ENCODE measurements around the gene DIP2B. TPM values are rescaled to one million over a fixed set of nuclear protein-coding genes. Genes with fewer than 3 reads are reported as not detected.

DIP2B gene
- total RNA-seq, 2 experiments from 2014 or later: 17.0 to 24.1 TPM

GRCh38 chr12:50751948-50752721 lies 247.3 kb downstream of the DIP2B start:
- ChIA-PET CTCF (ENCODE audit: unreplicated experiment) (no interaction called here), POLR2A (no interaction called here)
- Histone ChIP-seq H3K9me3 (ENCODE audit: low read length) (no peaks in the 10 kb centered on the region), H2AFZ (ENCODE audit: low read length) (no peak overlapping the region), H3K4me1 (ENCODE audit: insufficient read depth, low read length, poor library complexity, severe bottlenecking) (no peaks in the 10 kb centered on the region), H3K9me2 (ENCODE audit: insufficient read depth, low read length) (no peaks in the 10 kb centered on the region), H3K4me2 (ENCODE audit: low read length) (no peak overlapping the region), H4K20me1 (ENCODE audit: insufficient read depth, low read length) (no peaks in the 10 kb centered on the region), H3K4me3 (ENCODE audit: low read depth, low read length, poor library complexity, severe bottlenecking) (no peak overlapping the region), H3K36me3 (ENCODE audit: insufficient read depth, low read length) (no peaks in the 10 kb centered on the region; the same call in 1 of the 2 replicates), H3K27ac (ENCODE audit: low read depth, low read length, poor library complexity, severe bottlenecking) (no peak overlapping the region), H3K79me2 (ENCODE audit: insufficient read depth, low read depth, low read length) (no peaks in the 10 kb centered on the region)
- no peak for TF ChIP-seq CTCF (conservative IDR thresholded peaks at IDR 0.05; ENCODE audit: low read length)
- no TSS peak for BruUV-seq (replicated peaks)
- intact Hi-C loops (cut with micrococcal nuclease; ENCODE audit: unreplicated experiment): no loop called here
- no peak for DNase-seq (ENCODE audit: low spot score)

GRCh38 chr12:50753232-50753769 lies 248.5 kb downstream of the DIP2B start:
- POLR2A ChIA-PET: no interaction called here
- intact Hi-C loops (cut with micrococcal nuclease; ENCODE audit: unreplicated experiment): no loop called here

More at GRCh38 chr12:50753232-50753769, 248.5 kb downstream of the DIP2B start:
- no peak for DNase-seq (ENCODE audit: low spot score)
- TF ChIP-seq CTCF (conservative IDR thresholded peaks at IDR 0.05; ENCODE audit: low read length): no peak
- TF ChIP-seq EZH2phosphoT487 (IDR thresholded peaks at IDR 0.05; ENCODE audit: borderline replicate concordance, low read depth, low read length): no peak
- BruUV-seq (replicated peaks): no TSS peak
- Histone ChIP-seq H3K9me3 (ENCODE audit: low read length) (no peaks in the 10 kb centered on the region), H3K4me3 (ENCODE audit: low read depth, low read length, poor library complexity, severe bottlenecking) (no peak overlapping the region), H3K9me2 (ENCODE audit: insufficient read depth, low read length) (no peaks in the 10 kb centered on the region), H3K27ac (ENCODE audit: low read depth, low read length, poor library complexity, severe bottlenecking) (no peak overlapping the region), H3K4me2 (ENCODE audit: low read length) (no peak overlapping the region), H4K20me1 (ENCODE audit: insufficient read depth, low read length) (no peaks in the 10 kb centered on the region), H3K36me3 (ENCODE audit: insufficient read depth, low read length) (no peaks in the 10 kb centered on the region), H3K4me1 (ENCODE audit: insufficient read depth, low read length, poor library complexity, severe bottlenecking) (no peaks in the 10 kb centered on the region), H2AFZ (ENCODE audit: low read length) (no peak overlapping the region), H3K79me2 (ENCODE audit: insufficient read depth, low read depth, low read length) (no peaks in the 10 kb centered on the region)
- CTCF ChIA-PET (ENCODE audit: unreplicated experiment): no interaction called here
